Trophoblast cell (in vitro differentiated cells and primary cell): Measurements from ENCODE around the gene CRMP1.

Experiments used
- DNase-seq, 2 donors: peaks; one replicate each; pipeline ENCODE4 v3.0.0-alpha.2; 2016
- H2AFZ ChIP-seq: 2 replicates; pipeline ENCODE4 v1.6.1; 2013; ENCODE audit warnings: low read length, moderate library complexity, mild to moderate bottlenecking; ENCODE audit not compliant: insufficient read depth, poor library complexity
- H2AK5ac ChIP-seq: 2 replicates; pipeline ENCODE4 v1.6.1; 2013; ENCODE audit warnings: mild to moderate bottlenecking, low read length
- H2BK120ac ChIP-seq: 2 replicates; pipeline ENCODE4 v1.6.1; 2013; ENCODE audit warnings: low read length, mild to moderate bottlenecking, moderate library complexity; ENCODE audit not compliant: insufficient read depth, poor library complexity
- H2BK12ac ChIP-seq: 2 replicates; pipeline ENCODE4 v1.6.1; 2013; ENCODE audit warnings: mild to moderate bottlenecking, low read length, moderate library complexity
- H2BK5ac ChIP-seq: 2 replicates; pipeline ENCODE4 v1.6.1; 2013; ENCODE audit warnings: low read length, low read depth, moderate library complexity, mild to moderate bottlenecking; ENCODE audit not compliant: poor library complexity
- H3K14ac ChIP-seq: 2 replicates; pipeline ENCODE4 v1.6.1; 2013; ENCODE audit warnings: mild to moderate bottlenecking, low read length
- H3K18ac ChIP-seq: 2 replicates; pipeline ENCODE4 v1.6.1; 2013; ENCODE audit warnings: mild to moderate bottlenecking, low read length
- H3K23ac ChIP-seq: 2 replicates; pipeline ENCODE4 v1.6.1; 2013; ENCODE audit warnings: low read length
- H3K27ac ChIP-seq: 2 replicates; pipeline ENCODE4 v1.5.1; 2013; ENCODE audit warnings: low read depth, mild to moderate bottlenecking, inconsistent platforms, low read length, moderate library complexity
- H3K27me3 ChIP-seq: 2 replicates; pipeline ENCODE4 v1.6.1; 2013; ENCODE audit warnings: inconsistent platforms, mild to moderate bottlenecking, low read length, moderate library complexity; ENCODE audit not compliant: insufficient read depth
- H3K36me3 ChIP-seq, 2 experiments: 1 replicate in 1 of 2; 2 replicates in 1 of 2; pipeline ENCODE4 v1.6.1; 2013; ENCODE audit warnings: low read length in 2 of 2, mild to moderate bottlenecking in 2 of 2, moderate library complexity in 1 of 2; ENCODE audit not compliant: insufficient read depth in 2 of 2, control insufficient read depth in 1 of 2
- H3K4ac ChIP-seq: 2 replicates; pipeline ENCODE4 v1.6.1; 2013; ENCODE audit warnings: low read depth, mild to moderate bottlenecking, low read length, moderate library complexity
- H3K4me1 ChIP-seq, 2 experiments: 1 replicate in 1 of 2; 2 replicates in 1 of 2; pipeline ENCODE4 v1.6.1; 2013; ENCODE audit warnings: low read length in 2 of 2, mild to moderate bottlenecking in 2 of 2, moderate library complexity in 1 of 2; ENCODE audit not compliant: insufficient read depth in 2 of 2, control insufficient read depth in 1 of 2
- H3K4me2 ChIP-seq: 2 replicates; pipeline ENCODE4 v1.6.1; 2013; ENCODE audit warnings: inconsistent platforms, mild to moderate bottlenecking, low read length, moderate library complexity
- H3K4me3 ChIP-seq: 2 replicates; pipeline ENCODE4 v1.5.1; 2013; ENCODE audit warnings: mild to moderate bottlenecking, low read depth, low read length, inconsistent platforms
- H3K79me1 ChIP-seq: one replicate; pipeline ENCODE4 v1.6.1; 2013; ENCODE audit warnings: low read length
- H3K79me2 ChIP-seq: 2 replicates; pipeline ENCODE4 v1.6.1; 2013; ENCODE audit warnings: low read length, mild to moderate bottlenecking; ENCODE audit not compliant: control insufficient read depth, insufficient read depth, poor library complexity
- H3K9ac ChIP-seq: 2 replicates; pipeline ENCODE4 v1.6.1; 2013; ENCODE audit warnings: mild to moderate bottlenecking, low read length
- H3K9me3 ChIP-seq: 2 replicates; pipeline ENCODE4 v1.6.1; 2013; ENCODE audit warnings: low read depth, mild to moderate bottlenecking, control low read depth, inconsistent platforms, low read length; ENCODE audit not compliant: insufficient read depth
- H4K12ac ChIP-seq: 2 replicates; pipeline ENCODE4 v1.6.1; 2013; ENCODE audit warnings: low read depth, mild to moderate bottlenecking, low read length, moderate library complexity
- H4K8ac ChIP-seq: 2 replicates; pipeline ENCODE4 v1.6.1; 2013; ENCODE audit warnings: low read depth, mild to moderate bottlenecking, low read length, moderate library complexity
- H4K91ac ChIP-seq: one replicate; pipeline ENCODE4 v1.6.1; 2013; ENCODE audit warnings: low read depth, mild to moderate bottlenecking, low read length, moderate library complexity
- WGBS: extraction: QIAGEN DNeasy Blood & Tissue Kit; methylation state at CpG from one replicate; pipeline ENCODE4 v1.1.7; 2013; ENCODE audit warnings: missing lambda C conversion rate; ENCODE audit not compliant: insufficient read length, insufficient coverage; ENCODE audit errors: extremely low coverage; 5-methylcytosine and 5-hydroxymethylcytosine counted together

CRMP1 gene

DNA sequence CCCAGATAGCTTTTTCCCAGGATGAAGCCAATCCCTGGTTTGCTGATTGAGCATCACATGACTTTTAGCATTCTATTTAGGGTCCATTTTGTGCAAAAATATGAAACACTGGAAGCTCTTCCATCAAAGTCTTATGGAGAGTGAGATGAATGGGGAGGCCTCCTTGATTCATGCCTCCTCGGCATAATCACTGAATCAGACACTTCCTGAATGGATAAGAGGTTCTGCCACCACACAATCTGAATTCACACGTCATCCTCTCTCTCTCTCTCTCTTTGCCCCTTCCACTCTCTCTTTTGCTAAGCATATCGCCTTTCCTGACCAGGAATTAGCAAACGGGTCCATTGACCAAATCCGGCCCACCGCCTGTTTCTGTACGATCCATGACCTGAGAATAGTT lies 68.7 kb downstream of the CRMP1 start:
- H2BK120ac ChIP-seq = no peak overlapping the region
- H3K27ac ChIP-seq = no peak overlapping the region
- H3K79me2 ChIP-seq = no peaks in the 10 kb centered on the region
- H2AK5ac ChIP-seq = no peak overlapping the region
- no peak overlapping the region for H4K91ac ChIP-seq
- no peak overlapping the region for H3K14ac ChIP-seq
- DNase-seq = no peak
- no peak overlapping the region for H4K8ac ChIP-seq
- no peak overlapping the region for H3K4me3 ChIP-seq
- H3K4ac ChIP-seq = no peak overlapping the region
- no peak overlapping the region for H3K4me2 ChIP-seq
- H2BK12ac ChIP-seq = no peak overlapping the region
- no CpG with 5 or more reads among the region's 7 CpGs for WGBS
- H3K18ac ChIP-seq = no peak overlapping the region
- H3K23ac ChIP-seq = no peak overlapping the region
- H3K4me1 ChIP-seq = no peaks in the 10 kb centered on the region
- H3K27me3 ChIP-seq = no peaks in the 10 kb centered on the region
- H3K9me3 ChIP-seq = peaks cover 2% of the 10 kb centered on the region
- H3K79me1 ChIP-seq = no peaks in the 10 kb centered on the region
- no peak overlapping the region for H3K9ac ChIP-seq
- H2BK5ac ChIP-seq = no peak overlapping the region
- peaks cover 3 to 12% of the 10 kb centered on the region in 2 experiments for H3K36me3 ChIP-seq
- H4K12ac ChIP-seq = no peak overlapping the region
- H2AFZ ChIP-seq = no peak overlapping the region

DNA sequence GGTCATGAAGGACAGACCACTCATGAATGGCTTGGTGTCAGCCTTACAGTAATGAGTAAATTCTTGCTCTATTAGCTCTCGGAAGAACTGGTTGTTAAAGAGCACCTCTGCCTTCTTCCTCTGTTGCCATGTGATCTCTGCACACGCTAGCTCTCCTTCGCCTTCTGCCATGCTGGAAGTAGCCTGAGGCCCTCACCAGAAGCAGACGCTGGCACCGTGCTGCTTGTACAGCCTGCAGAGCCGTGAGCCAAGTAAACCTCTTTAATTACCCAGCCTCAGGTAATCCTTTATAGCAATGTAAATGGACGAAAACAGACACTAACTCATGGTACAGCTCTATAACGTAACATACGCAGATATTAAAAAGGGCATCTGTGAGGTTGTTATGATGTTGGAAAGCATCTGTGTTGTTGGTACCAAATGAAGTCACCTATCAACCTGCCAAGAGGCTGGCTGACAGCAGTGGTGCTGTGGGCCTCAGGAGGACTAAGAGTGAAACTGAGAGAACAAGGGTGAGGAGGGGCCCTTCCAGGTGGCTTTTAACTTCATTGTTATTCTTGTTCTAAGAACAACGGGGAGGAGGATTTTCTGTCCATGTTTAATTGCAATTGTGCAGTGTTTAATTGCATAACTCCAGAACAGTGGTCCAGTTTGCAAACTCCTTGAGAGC lies 69.2 kb downstream of the CRMP1 start:
- no peak overlapping the region for H3K9ac ChIP-seq
- H4K12ac ChIP-seq = no peak overlapping the region
- no peak overlapping the region for H3K27ac ChIP-seq
- no peak for DNase-seq
- H3K27me3 ChIP-seq = no peaks in the 10 kb centered on the region
- no peak overlapping the region for H3K23ac ChIP-seq
- H3K79me2 ChIP-seq = no peaks in the 10 kb centered on the region
- H4K8ac ChIP-seq = no peak overlapping the region
- no peak overlapping the region for H3K4ac ChIP-seq
- no CpG with 5 or more reads among the region's 10 CpGs for WGBS
- H4K91ac ChIP-seq = no peak overlapping the region
- no peak overlapping the region for H2AFZ ChIP-seq
- no peaks in the 10 kb centered on the region for H3K79me1 ChIP-seq
- H3K4me2 ChIP-seq = no peak overlapping the region
- H3K9me3 ChIP-seq = peaks cover 2% of the 10 kb centered on the region
- H2BK120ac ChIP-seq = no peak overlapping the region
- no peak overlapping the region for H3K14ac ChIP-seq
- no peak overlapping the region for H3K4me3 ChIP-seq
- no peaks in the 10 kb centered on the region for H3K4me1 ChIP-seq
- H3K18ac ChIP-seq = no peak overlapping the region
- no peak overlapping the region for H2BK12ac ChIP-seq
- H3K36me3 ChIP-seq = peaks cover 3 to 14% of the 10 kb centered on the region in 2 experiments
- H2AK5ac ChIP-seq = no peak overlapping the region
- H2BK5ac ChIP-seq = no peak overlapping the region

DNA sequence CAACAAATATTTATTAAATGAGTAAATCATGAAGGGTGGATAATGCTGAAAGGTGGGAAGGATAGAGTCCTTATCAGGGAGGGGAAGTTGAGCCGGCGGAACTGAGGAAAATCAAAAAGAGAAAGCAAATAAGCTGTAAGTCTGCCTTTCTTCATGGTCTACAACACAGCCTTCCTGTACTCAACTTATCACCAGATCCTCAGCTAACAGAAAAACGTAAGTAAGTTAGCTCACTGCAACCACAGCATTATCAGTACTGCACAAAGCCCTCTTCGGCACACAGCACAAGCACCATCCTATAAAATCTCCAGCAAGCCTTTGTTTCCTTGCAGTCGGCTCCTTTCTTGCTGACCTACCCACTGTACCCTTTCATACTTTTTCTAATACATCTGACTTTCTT lies 70.3 kb downstream of the CRMP1 start:
- H3K27me3 ChIP-seq = no peaks in the 10 kb centered on the region
- no peak overlapping the region for H3K23ac ChIP-seq
- H3K27ac ChIP-seq = no peak overlapping the region
- H2AFZ ChIP-seq = no peak overlapping the region
- no CpG with 5 or more reads among the region's 5 CpGs for WGBS
- H2BK5ac ChIP-seq = no peak overlapping the region
- H2BK12ac ChIP-seq = no peak overlapping the region
- no peak overlapping the region for H4K12ac ChIP-seq
- no peak overlapping the region for H2BK120ac ChIP-seq
- no peaks in the 10 kb centered on the region for H3K79me2 ChIP-seq
- DNase-seq = no peak
- H2AK5ac ChIP-seq = no peak overlapping the region
- H3K14ac ChIP-seq = no peak overlapping the region
- H3K4me2 ChIP-seq = no peak overlapping the region
- H4K91ac ChIP-seq = no peak overlapping the region
- H3K79me1 ChIP-seq = no peaks in the 10 kb centered on the region
- no peak overlapping the region for H3K4me3 ChIP-seq
- H3K9me3 ChIP-seq = peaks cover 2% of the 10 kb centered on the region
- no peak overlapping the region for H4K8ac ChIP-seq
- no peak overlapping the region for H3K9ac ChIP-seq
- no peaks in the 10 kb centered on the region for H3K4me1 ChIP-seq
- no peak overlapping the region for H3K4ac ChIP-seq
- peaks cover 3 to 14% of the 10 kb centered on the region in 2 experiments for H3K36me3 ChIP-seq
- H3K18ac ChIP-seq = no peak overlapping the region

DNA sequence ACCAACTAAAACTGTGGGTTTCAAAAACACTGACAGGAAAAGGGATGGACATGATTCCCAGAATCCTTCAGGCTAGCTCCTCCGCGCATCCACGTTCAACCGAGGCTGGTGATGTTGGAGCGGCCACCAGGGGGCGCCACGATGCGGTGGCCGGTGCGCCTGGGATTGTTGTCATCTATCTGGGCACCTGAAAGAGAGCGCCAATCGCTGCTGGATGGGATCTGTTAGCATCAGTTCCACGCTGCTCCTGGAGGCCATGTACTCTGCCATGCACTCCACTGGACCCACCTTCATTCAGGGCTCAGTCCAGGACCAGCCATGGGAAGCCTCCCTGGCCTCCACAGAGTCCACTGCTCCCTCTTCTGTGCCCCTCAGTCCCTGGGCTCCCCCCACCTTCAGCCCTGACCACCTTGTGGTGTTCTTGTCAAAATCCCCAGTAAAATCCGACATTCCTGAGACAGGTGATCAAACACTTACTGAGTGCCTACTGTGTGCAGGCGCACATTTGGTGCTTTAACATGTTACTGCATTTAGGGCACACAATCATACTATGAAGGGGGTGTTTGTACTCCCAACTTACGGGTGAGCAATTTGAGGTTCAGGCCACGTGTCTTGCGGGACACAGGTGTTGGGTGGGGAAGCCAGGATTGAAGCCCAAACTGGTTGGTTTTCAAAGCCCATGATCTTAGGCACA lies 71.1 kb downstream of the CRMP1 start:
- Histone ChIP-seq H3K18ac (no peak overlapping the region), H3K9me3 (peaks cover 2% of the 10 kb centered on the region), H3K23ac (no peak overlapping the region), H2BK5ac (no peak overlapping the region), H3K4me1 (no peaks in the 10 kb centered on the region), H2BK12ac (no peak overlapping the region), H3K27me3 (no peaks in the 10 kb centered on the region), H3K14ac (no peak overlapping the region), H3K79me2 (no peaks in the 10 kb centered on the region), H2BK120ac (no peak overlapping the region), H3K9ac (no peak overlapping the region), H4K8ac (no peak overlapping the region), H3K4me3 (no peak overlapping the region), H2AK5ac (no peak overlapping the region), H3K27ac (no peak overlapping the region), H4K12ac (no peak overlapping the region), H3K79me1 (no peaks in the 10 kb centered on the region), H3K4me2 (no peak overlapping the region), H3K4ac (no peak overlapping the region), H2AFZ (no peak overlapping the region), H4K91ac (no peak overlapping the region), H3K36me3 (peaks cover 3 to 15% of the 10 kb centered on the region in 2 experiments)
- no CpG with 5 or more reads among the region's 18 CpGs for WGBS
- no peak for DNase-seq
